Left ventricle myocardium inferior (tissue), 1 donor: ENCODE results near the gene TRAF3. TPM values are rescaled to one million over a fixed set of nuclear protein-coding genes. Genes with fewer than 3 reads are reported as not detected.

ENCODE experiments used
- DNase-seq: peaks from one replicate; pipeline ENCODE4 v3.0.0-alpha.2; 2020
- H3K27ac ChIP-seq: fragments of 200-600 bp; replicated peaks from 2 replicates; pipeline ENCODE4 v1.8.0; 2021
- H3K27me3 ChIP-seq: fragments of 200-600 bp; 2 replicates; pipeline ENCODE4 v1.8.0; 2021; ENCODE audit warnings: low read depth
- H3K36me3 ChIP-seq: fragments of 200-600 bp; 2 replicates; pipeline ENCODE4 v1.8.0; 2021
- H3K4me1 ChIP-seq: fragments of 200-600 bp; 2 replicates; pipeline ENCODE4 v1.8.0; 2021
- H3K4me3 ChIP-seq: fragments of 200-600 bp; 2 replicates; pipeline ENCODE4 v1.8.0; 2021; ENCODE audit warnings: mild to moderate bottlenecking, moderate library complexity
- H3K9me3 ChIP-seq: fragments of 200-600 bp; replicated peaks from 2 replicates; pipeline ENCODE4 v1.8.0; 2021
- CTCF ChIP-seq: fragments of 200-600 bp; IDR thresholded peaks from 2 replicates; pipeline ENCODE4 v1.8.0; 2021; ENCODE audit warnings: antibody characterized with exemption, mild to moderate bottlenecking, borderline replicate concordance
- intact Hi-C: fragments of 100-400 bp; cut with micrococcal nuclease; formaldehyde crosslinking; loops from one replicate; pipeline ENCODE4 v1.11.0; 2022
- total RNA-seq: library from RNA; stranded (reverse); fragmentation: NEBNext Ultra II Directional; extraction: Animal tissue kit (Norgen Biotek cat#: 25700); gene quantifications from one replicate; pipeline ENCODE4 v1.2.1, GENCODE V29; 2021
- donor health status: DM: no; HTN: yes; CAD: no; lungs with severe emphysema.

TRAF3 gene
- total RNA-seq, 1 donor from 2014 or later = 11.3 TPM

GRCh38 chr14:102854091-102854703 lies 76.9 kb downstream of the TRAF3 start:
- no peaks in the 10 kb centered on the region for H3K36me3 ChIP-seq
- no peak overlapping the region for H3K27ac ChIP-seq

DNA sequence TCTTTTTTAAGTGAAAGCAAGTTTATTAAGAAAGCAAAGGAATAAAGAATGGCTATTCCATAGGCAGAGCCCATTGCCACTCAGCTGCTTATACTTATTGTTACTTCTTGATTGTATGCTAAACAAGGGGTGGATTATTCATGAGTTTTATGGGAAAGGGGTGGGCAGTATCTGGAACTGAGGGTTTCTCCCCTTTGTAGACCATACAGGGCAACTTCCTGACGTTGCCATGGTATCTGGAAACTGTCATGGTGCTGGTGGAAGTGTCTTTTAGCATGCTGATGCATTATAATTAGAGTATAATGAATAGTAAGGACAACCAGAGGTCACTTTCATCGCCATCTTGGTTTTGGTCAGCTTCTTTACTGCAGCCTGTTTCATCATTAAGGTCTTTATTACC lies 78.9 kb downstream of the TRAF3 start:
- intact Hi-C loops = no loop called here
- Histone ChIP-seq H3K36me3 (no peaks in the 10 kb centered on the region), H3K9me3 (peaks cover 8% of the 10 kb centered on the region), H3K4me1 (no peaks in the 10 kb centered on the region), H3K27ac (no peak overlapping the region), H3K4me3 (no peak overlapping the region), H3K27me3 (no peaks in the 10 kb centered on the region)
- TF ChIP-seq CTCF = no peak
- DNase-seq = no peak

More at GRCh38 chr14:102854091-102854703, 76.9 kb downstream of the TRAF3 start:
- no peaks in the 10 kb centered on the region for H3K9me3 ChIP-seq
- no peak for TF ChIP-seq CTCF
- intact Hi-C loops = no loop called here
- H3K4me1 ChIP-seq = peaks cover under 1% of the 10 kb centered on the region
- no peak overlapping the region for H3K4me3 ChIP-seq
- no peaks in the 10 kb centered on the region for H3K27me3 ChIP-seq
- no peak for DNase-seq

DNA sequence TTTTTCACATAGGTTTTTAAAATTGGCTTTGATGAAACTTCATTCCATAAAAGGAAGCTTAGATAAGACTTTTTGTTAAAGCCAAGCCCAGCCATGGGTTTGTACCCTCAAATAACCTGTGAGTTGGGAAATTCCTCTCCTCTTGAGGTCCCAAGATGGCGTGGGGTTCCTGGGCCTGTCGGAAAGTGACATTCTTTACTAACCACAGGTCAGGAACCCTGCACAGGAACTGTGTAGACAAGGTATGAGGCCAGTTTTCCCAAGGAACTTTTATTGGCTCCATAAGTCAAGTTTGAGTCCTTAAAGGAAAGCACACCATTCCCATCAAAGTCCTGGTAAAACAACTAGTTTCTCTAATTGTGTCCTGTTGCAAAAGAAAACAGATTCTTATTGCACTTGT lies 80.2 kb downstream of the TRAF3 start:
- Histone ChIP-seq H3K27ac (no peak overlapping the region), H3K27me3 (no peaks in the 10 kb centered on the region), H3K4me3 (no peak overlapping the region), H3K9me3 (peaks cover 20% of the 10 kb centered on the region), H3K36me3 (no peaks in the 10 kb centered on the region), H3K4me1 (no peaks in the 10 kb centered on the region)
- DNase-seq = no peak
- intact Hi-C loops = no loop called here
- TF ChIP-seq CTCF = no peak

DNA sequence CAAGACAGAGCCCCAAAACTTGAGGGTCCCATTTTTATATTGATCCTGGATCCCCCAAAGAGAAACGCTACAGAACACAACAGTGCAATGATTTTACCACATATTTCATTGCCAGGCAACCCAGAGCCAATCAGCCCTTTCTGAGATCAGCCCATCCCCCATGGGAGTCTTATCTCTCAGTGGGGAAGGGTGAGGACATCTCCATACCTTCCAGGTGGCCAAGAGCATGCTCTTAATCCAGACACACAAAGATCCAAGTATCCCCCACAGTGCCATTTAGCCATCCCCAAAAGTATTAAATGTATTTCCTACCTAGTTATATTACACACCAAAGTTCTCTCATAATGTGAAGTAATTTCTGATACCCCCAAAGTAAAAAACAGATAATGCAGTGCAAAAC lies 82.7 kb downstream of the TRAF3 start:
- no peak for DNase-seq
- H3K36me3 ChIP-seq = no peaks in the 10 kb centered on the region
- peaks cover 31% of the 10 kb centered on the region for H3K9me3 ChIP-seq
- intact Hi-C loops = no loop called here
- no peak overlapping the region for H3K4me3 ChIP-seq
- TF ChIP-seq CTCF = no peak
- no peak overlapping the region for H3K27ac ChIP-seq
- no peaks in the 10 kb centered on the region for H3K4me1 ChIP-seq
- no peaks in the 10 kb centered on the region for H3K27me3 ChIP-seq

DNA sequence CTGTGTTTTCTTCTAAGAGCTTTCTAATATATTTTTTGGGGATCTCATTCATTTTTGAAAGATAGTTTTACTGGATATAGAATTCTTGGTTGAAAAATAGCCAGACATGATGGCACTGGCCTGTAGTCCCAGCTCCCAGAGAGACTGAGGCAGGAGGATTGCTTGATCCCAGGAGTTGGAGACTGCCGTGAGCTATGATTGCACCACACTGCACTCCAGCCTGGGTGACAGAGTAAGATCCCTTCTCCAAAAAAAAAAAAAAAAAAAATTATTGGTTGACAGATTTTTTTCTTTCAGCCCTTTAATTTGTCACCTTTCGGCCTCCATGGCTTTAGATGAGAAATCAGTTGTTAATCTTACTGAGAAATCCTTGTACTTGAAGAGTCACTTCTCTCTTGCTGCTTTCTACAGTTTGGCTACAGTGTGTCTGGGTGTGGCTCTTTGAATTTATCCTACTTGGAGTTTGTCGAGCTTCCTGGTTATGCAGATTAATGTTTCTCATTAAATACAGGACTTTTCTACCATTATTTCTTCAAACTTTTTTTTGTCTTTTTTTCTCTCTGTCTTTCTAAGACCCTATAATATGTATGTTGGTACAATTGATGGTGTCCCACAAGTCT lies 85.0 kb downstream of the TRAF3 start:
- Histone ChIP-seq H3K9me3 (peaks cover 31% of the 10 kb centered on the region), H3K27ac (no peak overlapping the region), H3K4me3 (no peak overlapping the region), H3K36me3 (no peaks in the 10 kb centered on the region), H3K4me1 (no peaks in the 10 kb centered on the region), H3K27me3 (no peaks in the 10 kb centered on the region)
- DNase-seq = no peak
- no peak for TF ChIP-seq CTCF
- intact Hi-C loops = no loop called here
